GM12872 (cell line): ENCODE results near the gene BOLL.

Experiments
- TF ChIP-seq, protein P1 (sequence below): IDR thresholded peaks from 3 replicates; pipeline ENCODE4 v1.5.1; 2011; ENCODE audit warnings: low read depth, mild to moderate bottlenecking, low read length, moderate library complexity; ENCODE audit not compliant: insufficient read depth

BOLL gene

DNA sequence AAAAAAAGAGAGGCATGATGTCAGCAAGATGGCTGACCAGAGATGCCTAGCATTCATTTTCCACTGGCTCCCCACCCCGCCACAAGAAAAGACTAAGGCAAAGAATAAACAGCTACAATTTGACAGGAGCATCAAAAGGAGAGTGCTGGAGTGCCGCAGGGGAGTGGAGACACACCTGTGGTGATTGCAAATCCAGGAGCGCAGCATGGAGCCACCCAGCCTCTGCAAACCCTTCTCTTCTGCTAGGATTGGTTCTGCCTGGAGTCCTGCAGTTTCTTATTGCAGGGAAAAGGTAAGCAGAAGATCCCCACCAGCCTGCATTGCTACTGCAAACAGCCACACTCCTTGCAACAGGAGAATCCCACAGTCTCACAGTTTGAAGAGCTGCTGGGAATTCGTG lies 26.1 kb downstream of the BOLL start:
- TF ChIP-seq, protein P1, sequence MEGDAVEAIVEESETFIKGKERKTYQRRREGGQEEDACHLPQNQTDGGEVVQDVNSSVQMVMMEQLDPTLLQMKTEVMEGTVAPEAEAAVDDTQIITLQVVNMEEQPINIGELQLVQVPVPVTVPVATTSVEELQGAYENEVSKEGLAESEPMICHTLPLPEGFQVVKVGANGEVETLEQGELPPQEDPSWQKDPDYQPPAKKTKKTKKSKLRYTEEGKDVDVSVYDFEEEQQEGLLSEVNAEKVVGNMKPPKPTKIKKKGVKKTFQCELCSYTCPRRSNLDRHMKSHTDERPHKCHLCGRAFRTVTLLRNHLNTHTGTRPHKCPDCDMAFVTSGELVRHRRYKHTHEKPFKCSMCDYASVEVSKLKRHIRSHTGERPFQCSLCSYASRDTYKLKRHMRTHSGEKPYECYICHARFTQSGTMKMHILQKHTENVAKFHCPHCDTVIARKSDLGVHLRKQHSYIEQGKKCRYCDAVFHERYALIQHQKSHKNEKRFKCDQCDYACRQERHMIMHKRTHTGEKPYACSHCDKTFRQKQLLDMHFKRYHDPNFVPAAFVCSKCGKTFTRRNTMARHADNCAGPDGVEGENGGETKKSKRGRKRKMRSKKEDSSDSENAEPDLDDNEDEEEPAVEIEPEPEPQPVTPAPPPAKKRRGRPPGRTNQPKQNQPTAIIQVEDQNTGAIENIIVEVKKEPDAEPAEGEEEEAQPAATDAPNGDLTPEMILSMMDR: no peak

GRCh38 chr2:197740200-197740599 lies 44.9 kb downstream of the BOLL start:
- TF ChIP-seq, protein P1: no peak

DNA sequence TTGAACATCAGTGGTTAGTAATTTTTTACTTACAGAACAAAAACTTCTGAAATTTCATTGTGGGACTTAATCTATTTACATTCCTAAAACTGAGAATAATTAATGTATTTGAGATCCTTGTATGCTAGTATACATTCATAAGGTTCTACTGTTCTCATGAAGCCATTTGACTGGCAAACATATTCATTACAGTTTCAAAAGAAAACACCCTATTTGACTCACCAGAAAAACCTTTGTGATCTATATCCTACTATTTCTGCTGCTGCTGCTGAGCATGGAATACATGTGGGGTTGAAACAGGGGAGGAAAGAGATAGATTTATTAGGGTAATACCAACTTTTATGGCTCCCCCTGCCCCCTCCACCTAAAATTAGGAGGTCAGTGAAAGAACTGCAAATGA lies 58.1 kb downstream of the BOLL start:
- TF ChIP-seq, protein P1: no peak

DNA sequence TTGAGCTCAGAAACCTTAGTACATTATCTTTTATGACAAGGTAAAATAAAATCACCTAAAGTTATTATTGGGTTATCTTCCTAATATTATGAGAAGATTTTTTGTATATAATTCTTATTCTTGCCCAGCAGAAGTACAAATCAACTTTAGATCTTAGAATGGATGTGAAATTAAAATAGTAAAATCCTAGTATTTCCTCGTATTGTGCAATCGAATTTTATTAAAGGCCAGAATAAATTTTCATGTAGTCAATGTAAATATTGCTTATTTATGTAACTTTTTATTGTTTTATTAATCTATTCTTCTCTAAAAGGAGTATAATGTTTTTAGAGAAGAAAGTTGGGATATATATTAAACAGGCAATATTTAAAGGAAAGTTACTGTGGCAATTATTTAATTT lies 67.3 kb downstream of the BOLL start:
- TF ChIP-seq, protein P1: no peak

DNA sequence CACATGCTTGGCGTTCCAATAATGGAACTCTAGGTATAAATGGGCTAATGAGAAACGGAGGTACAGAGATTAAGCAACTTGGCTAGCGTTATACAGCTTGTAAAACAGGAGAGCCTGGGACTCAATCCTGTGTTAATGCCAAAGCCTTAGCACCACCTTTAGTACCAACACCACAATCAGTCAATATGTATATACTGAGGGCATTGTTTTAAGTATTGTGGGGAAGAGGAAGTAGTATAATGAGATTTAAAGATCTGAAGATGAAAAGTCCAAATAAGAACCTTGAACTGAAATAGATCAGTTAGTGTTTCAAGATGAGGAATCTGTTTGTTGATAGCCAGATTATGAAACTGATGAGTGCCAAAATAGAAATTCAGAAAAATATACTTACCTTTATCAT lies 71.8 kb downstream of the BOLL start:
- TF ChIP-seq, protein P1: no peak

GRCh38 chr2:197711578-197711977 lies 73.5 kb downstream of the BOLL start:
- TF ChIP-seq, protein P1: no peak

GRCh38 chr2:197710424-197711042 lies 74.6 kb downstream of the BOLL start:
- TF ChIP-seq, protein P1: no peak
